ENCODE measurements around the gene CCL11.

Gene CCL11

DNA sequence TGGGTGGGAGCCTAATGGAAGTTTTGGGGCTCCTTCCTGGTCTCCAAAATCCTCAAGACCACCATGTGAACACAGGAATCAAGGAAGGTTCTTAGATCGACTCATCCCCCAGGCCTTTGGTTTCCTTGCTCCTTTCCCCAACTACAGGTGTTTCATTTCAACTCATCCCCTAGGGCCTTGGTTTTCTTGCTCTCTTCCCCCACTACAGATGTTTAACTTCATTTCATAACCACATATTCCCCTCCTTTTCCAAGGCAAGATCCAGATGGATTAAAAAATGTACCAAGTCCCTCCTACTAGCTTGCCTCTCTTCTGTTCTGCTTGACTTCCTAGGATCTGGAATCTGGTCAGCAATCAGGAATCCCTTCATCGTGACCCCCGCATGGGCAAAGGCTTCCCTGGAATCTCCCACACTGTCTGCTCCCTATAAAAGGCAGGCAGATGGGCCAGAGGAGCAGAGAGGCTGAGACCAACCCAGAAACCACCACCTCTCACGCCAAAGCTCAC is at the start of gene CCL11:
Gene CCL11, plus strand, starts transcription at position 457 of the 507 bp plus-strand sequence. CDS start 67 bp downstream, outside the sequence.
- DNase-seq = no peak

DNA sequence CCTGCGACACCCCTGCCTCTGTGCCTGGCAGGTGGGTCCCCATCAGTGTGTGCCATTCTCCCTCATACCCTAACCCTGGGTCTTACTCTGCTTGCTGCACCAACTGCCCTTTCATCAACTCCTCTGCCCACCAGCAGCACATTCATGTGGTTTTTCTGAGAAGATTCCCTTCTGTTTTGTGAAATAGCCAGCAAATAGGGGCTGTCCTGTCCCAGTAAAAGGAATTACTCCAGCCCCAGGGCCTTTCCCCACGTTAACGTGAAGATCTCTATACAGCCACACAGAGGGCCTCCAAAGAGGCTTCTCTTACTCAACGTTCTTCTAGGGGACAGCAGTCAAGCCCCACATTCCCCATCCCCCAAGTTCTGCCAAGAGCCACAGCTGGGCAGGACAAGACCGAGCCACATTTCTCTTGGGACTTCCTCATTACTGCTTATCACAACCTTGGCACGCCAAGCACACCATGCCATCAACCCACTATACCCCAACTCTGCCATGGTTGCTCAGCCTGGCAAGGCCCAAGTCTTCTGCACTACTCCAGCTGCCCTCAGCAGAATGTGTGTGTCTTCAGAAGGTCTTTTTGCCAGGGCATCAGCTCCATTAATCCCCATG is 49.2 kb upstream of the CCL11 start:
- no peak for DNase-seq

DNA sequence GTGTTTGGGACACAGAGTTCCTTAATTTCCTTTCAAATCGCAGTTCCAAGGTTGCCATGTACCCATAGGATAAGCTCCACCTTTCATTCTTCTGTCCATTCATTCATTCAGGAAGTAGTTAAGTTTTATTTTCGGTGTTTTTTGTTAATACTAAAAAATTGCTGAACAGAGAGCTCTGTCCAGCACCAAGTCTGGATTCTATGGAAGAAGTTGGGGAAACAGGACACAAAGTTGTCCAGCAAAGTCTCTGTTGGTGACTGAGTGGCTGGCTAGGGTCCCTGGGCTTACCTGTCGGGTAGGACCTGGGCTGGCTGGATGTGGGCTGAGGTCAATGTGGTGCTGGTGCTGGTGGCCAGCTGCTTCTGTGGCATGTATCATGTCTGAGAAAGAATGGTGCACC is 48.1 kb upstream of the CCL11 start:
- DNase-seq = no peak

DNA sequence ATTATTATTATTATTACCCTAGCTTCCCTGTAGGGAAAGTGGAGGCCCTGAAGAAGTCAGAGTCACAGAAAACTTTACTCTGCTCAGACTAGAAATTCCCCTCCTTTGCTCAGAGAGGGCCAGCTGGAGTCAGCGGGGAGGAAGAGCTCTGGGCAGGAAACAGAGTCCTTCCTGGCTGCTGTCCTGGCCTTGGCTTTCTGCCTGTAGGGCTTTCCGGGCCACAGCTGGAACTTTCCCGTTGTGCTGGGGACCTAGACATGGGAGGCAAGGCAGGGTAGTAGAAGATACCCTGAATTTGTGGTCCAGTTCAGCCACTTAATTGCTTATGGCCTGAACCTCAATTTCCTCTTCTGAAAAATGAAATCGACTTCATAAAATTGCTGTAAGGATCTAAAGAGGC is 44.5 kb upstream of the CCL11 start:
- no peak for DNase-seq

DNA sequence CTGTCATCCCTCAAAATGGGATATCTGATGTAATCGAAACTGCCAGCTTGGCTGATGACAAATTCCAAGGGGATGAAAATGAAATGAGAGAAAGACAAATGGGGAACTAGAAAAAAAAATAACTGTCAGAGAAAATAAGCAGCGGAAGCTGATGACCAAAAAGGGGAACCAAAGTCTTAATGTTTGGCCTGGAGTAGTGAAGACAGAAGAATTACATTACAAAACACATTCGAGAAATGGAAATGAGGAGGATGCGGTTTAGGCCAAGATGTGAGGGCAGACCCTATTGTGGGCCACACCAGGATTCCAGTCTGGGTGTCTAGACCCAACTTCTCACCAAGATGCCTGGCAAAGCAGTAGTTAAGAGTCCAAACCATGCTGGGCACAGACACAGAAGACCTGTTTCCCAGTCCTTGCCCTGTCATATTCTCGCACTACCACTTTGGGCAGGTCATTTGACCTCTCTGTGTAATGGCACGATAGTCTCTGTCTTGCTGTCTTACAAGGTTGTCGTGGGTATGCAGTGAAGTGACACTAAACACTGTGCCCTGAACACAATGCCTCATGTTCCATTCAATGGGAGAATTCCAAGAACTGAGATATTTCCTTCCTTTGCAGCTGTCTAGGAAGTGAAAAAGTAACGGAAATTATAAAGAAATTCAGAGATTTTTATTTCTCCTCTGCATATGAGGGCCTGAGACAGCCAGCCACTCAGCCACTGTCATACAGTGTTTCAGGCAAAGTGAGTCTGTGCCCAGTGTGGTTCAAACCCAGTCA is 42.8 kb upstream of the CCL11 start:
- DNase-seq = no peak

DNA sequence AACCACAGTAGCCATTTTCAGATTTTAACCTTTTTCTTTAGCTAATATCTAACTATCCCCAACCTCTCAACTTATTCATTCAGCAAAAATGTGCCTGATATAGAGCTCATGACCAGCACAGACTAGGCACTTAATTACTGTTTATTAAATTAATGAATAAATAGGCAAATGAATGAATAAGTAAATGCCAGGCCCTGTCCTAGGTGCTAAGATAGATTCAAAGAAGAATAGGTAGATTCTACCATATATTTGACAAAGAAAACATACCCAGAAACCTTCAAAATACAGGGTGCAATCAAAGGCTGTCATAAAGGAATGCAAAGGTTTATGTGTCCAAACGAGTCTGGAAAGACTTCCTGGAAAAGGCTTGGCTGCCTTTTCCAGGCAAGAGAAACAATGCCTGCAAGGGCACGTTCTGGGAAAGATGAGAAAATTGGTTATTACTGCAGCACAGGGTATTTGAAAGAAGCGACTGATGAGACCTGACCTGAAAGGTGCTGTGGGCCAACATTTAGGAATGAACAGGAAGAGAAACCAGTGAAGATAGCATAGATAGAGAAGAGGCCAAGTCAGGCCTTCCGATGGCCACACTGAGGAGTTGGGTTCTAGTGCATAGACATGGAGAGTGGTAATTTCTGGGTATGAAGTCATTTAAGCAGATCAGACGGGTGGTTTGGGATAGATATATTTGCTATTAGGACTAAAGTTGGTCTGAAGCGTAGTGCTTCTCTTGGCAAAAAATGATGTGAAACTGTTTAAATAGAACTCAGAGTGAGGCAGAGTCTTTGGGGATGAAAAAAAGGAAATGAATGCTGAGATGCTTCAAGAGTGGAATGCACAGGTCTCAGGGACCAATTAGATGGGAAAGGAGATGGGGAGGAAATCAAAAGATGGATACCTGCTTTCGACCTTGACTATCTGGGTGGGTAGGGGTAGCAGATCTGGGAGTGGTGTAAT is 41.9 kb upstream of the CCL11 start:
- no peak for DNase-seq

DNA sequence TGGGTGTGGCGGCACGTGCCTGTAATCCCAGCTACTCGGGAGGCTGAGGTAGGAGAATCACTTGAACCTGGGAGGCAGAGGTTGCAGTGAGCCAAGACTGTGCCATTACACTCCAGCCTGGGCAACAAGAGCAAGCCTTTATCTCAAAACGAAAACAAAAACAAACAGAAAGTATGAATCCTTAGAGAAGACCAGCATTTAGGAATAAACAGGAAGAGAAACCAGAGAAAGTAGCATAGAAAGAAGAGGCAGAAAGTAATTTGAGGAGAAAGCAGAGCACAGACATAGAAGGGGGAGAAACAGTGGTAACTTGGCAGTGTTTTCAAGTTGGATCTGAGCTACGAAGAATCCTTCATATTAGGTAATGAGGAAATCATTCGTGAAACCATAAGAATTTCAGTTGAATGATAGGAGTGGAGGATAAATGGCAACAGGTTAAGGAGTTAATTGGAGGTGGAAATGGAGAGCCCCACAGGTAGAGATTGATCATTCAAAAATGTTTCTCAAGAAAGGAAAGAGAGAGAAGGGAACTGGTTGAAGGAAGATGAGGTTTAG is 40.1 kb upstream of the CCL11 start:
- DNase-seq = no peak

DNA sequence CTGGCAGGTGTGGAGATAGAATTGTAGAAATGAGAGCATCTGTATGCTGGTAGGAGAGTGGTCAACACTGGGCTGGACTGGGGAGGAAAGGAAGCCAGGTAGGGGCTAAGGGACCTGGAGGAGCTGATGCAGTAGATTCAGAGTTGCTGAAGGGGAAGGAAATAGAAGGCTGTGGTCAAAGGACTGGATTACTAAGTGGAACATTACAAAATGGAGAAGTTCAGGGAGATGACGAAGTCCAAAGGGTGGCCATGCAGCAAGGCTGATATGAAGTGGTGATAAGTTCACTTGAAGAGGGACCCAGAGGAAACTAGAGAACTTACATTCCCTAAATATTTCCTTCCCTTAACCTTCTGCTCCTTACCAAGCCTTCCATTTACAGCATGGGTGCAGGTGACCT is 39.1 kb upstream of the CCL11 start:
- no peak for DNase-seq

DNA sequence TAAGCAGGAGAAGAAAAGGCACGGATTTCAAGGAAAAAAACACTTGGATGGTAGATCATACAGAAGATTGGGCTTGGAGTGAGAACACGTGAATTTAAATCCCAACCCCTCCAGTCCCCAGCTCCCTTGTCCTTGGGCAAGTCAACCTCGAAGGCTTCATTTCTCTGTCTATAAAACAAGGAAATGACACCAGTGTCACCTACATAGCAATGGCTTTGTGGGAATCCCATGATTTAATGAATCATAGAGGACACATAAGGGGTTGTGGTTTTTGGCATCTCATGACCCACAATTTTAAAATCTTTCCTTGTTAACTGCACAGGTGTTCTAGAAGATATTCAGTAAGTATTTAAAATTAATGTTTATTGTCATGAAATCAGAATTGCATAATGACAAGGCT is 38.7 kb upstream of the CCL11 start:
- DNase-seq = no peak

DNA sequence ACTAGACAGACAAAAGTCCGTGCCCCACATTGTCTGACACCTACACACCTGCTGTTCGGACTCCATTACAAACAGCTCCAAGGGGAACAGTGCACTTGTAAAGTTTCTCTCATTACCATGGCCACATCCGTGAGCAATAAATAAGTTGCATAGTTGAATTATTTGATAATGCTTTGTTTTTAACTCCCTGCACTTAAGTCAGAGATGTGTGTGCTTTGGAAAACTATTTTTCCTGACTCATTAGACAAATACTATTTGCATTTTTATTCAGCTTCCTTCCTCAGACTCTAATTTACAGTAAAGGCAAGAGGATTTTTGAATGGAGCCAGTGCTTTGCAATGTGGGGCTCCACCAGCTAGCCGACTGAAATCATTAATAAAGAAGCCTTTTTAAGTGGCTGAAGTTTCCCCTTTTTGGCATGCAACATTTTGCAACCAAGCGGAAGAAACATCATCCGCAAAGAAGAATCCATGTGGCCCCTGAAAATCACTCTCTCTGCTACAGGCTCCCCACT is 37.0 kb upstream of the CCL11 start:
- DNase-seq = no peak

DNA sequence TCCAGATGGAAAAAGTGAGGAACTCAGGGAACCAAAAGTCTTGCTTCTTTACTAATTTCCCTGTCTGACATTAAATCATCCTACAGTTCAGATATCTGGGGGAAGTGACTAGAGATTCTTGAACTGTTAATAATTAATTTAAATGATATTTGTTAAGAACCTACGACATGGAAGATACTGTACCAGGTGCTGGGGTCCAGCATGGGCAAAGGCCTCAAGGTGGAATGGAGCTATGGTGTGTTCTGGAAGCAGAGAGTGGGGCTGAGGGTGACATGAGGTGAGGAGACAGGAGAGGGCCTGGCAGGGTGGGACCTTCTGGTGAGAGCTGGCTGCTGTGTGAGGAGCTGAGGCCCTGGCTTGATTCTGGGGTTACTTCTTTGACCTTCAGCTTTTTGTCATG is 36.5 kb upstream of the CCL11 start:
- DNase-seq = no peak

DNA sequence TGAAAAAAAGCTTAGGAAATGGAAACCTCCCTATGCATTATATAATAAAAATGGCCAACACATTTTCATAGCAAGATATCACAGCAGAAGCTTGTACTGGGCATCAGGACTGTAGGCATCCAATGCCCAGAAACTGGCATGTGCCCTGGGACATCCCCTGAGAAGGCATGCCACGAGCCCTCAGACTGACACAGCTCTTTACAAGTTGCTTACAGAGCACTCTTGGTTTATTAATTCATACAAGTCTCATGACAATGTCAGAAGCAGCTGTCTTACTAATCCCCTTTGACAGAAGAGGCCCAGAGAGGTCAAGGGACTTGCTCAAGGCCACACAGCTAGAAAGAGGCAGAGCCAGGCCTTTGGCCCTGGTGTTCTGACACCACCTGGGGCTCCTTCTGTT is 36.1 kb upstream of the CCL11 start:
- no peak for DNase-seq

DNA sequence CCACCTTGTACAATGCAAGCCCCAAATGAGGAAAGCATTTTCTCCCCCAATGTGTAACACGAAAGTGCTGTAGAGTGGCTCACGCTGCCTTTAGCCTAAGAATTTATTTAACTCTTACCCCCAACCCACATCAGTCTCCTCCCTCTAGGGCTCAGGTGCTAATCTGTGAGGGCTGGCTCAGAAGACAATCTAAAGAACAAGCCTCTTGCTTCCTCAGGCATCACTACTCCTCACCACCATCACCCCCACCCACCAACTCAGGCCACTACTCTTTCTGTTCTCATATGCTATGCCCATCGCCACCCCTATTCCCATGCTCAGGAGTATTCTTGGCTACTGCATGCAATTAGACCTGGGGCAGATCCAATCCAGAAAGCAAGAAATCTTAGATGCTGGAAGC is 34.4 kb upstream of the CCL11 start:
- DNase-seq = no peak

DNA sequence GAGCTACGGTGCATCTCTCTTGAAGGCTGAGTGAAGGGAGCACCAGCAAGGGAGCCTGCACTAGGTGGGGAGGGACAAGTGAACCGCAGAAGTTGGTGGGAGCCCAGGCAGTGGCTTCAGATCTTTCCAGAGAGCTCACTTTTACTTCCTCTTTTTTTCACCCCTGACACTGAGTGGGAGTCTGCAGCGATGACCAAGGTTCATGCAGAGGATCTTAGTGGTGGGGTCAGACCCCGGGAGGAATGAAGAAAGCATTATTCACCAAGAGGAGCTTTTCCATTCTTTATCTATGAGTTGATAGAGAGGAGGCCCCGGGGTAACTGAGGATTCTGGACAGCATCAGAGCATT is 33.5 kb upstream of the CCL11 start:
- no peak for DNase-seq

DNA sequence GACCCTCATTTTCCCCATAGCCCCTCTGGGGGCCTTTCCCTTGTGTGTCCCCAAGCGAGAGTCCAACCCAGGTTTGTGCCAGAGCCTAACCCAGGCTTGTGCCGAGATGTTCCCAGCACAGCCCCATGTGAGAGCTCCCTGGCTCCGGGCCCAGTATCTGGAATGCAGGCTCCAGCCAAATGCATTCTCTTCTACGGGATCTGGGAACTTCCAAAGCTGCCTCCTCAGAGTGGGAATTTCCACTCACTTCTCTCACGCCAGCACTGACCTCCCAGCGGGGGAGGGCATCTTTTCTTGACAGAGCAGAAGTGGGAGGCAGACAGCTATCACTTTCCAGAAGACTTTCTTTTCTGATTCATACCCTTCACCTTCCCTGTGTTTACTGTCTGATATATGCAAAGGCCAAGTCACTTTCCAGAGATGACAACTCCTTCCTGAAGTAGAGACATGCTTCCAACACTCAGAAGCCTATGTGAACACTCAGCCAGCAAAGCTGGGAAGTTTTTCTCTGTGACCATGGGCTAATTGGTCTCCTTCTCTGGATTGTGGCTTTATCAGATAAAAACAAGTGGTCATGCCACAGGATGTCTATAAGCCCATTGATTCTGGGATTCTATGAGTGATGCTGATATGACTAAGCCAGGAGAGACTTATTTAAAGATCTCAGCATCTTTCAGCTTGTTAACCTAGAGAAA is 33.0 kb upstream of the CCL11 start:
- no peak for DNase-seq

DNA sequence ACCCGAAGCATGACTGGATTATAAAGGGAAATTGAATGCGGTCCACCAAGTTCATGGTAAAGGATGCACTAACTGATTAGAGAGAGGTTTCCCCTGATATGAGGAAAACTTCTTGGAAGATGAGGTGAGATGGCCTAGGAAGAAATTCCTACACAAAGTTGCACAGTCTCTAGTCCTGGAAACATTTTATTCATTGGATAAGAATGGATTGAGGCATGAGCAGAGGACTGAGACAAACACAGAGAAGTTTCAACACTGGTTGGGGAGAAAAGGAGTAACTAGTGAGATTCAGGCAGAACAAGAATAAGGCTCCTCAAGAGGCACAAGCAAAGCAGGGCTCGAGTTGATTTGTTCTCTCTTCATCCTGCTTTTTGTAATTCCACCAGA is 32.4 kb upstream of the CCL11 start:
- DNase-seq = no peak

DNA sequence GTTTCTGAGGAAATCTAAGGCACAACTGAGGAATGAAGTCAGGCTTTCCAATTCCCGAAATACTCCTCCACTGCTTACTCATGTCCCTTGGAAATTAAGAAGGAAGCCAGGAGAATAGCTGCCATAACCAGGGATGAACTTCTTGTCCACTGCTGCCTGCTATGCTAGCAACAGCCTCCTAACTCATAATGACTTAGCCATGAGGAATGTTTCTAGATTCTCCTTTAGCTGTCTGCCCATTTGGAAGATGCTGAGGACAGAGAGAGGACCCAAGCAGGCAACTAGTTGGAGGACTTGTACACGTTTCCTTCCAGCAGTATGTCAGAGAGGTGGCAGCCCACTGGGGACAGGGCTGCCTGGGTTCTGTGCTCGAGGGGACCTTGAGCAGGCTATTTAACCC is 31.4 kb upstream of the CCL11 start:
- no peak for DNase-seq

DNA sequence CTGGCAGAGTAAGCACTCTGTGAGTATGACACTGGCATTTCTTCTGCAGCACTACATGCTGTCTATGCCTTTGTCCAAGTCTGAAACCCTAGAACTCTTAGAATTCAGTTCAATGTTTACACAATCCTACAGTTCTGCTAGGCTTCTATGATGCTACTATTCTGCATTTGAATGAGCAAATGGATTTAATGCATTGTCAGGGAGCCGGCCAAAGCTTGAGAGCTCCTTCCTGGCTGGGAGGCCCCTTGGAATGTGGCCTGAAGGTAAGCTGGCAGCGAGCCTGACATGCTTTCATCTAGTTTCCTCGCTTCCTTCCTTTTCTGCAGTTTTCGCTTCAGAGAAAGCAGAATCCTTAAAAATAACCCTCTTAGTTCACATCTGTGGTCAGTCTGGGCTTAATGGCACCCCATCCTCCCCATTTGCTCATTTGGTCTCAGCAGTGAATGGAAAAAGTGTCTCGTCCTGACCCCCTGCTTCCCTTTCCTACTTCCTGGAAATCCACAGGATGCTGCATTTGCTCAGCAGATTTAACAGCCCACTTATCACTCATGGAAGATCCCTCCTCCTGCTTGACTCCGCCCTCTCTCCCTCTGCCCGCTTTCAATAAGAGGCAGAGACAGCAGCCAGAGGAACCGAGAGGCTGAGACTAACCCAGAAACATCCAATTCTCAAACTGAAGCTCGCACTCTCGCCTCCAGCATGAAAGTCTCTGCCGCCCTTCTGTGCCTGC is 30.7 kb upstream of the CCL11 start, which contains the start of gene CCL2:
Gene CCL2, plus strand, starts transcription at position 635 of the 730 bp plus-strand sequence. Its CDS starts 65 bp downstream, at position 700.
- no peak for DNase-seq

DNA sequence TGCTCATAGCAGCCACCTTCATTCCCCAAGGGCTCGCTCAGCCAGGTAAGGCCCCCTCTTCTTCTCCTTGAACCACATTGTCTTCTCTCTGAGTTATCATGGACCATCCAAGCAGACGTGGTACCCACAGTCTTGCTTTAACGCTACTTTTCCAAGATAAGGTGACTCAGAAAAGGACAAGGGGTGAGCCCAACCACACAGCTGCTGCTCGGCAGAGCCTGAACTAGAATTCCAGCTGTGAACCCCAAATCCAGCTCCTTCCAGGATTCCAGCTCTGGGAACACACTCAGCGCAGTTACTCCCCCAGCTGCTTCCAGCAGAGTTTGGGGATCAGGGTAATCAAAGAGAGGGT is 30.2 kb upstream of the CCL11 start:
- DNase-seq = no peak

DNA sequence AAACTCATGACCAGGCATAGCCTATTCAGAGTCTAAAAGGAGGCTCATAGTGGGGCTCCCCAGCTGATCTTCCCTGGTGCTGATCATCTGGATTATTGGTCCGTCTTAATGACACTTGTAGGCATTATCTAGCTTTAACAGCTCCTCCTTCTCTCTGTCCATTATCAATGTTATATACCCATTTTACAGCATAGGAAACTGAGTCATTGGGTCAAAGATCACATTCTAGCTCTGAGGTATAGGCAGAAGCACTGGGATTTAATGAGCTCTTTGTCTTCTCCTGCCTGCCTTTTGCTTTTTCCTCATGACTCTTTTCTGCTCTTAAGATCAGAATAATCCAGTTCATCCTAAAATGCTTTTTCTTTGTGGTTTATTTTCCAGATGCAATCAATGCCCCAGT is 29.7 kb upstream of the CCL11 start:
- no peak for DNase-seq

DNA sequence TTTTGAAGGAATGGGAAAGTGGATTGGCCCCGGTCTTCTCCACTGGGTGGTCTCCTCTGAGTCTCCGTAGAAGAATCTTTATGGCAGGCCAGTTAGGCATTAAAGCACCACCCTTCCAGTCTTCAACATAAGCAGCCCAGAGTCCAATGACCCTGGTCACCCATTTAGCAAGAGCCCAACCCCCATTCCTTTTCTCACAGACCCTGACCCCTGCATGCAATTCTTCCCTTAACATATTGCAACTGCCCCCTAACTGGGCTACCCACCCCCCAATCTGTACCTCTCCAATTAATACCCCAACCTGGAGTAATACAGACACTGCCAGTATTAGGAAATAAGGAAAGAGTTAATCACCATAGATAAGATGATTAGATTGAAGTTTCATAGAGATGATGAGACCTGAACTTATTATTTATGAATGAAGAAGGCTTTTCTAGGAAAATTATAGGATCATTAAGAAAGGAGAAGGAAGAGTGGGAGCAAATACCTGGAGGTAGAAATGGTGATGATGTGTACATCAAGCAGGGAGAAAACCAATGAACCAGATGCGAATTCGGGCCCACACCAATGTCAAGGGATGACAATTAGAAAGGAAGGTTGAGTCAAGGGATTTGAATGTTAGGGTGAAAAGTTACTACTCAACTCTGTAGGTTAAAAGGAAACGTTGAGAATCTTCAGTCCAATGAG is 28.1 kb upstream of the CCL11 start:
- no peak for DNase-seq

Measured in activated T-cell treated with anti-CD3 and anti-CD28 coated beads, Interleukin-2, amount 50 U/mL, for 48 hours (primary cell).